Posterior vena cava (tissue), 2 donors: ENCODE measurements around the gene NXN. TPM values are rescaled to one million over a fixed set of nuclear protein-coding genes. Genes with fewer than 3 reads are reported as not detected.
"Not testable (repeated sequence)": the region's sequence is repeated elsewhere in the genome, so short reads cannot be mapped to it uniquely, and the experiment has no call there.

Source experiments
- DNase-seq: peaks from one replicate; pipeline ENCODE4 v3.0.0-alpha.2; 2020; ENCODE audit warnings: low spot score
- intact Hi-C, 2 donors: fragments of 100-400 bp; cut with DNase I; formaldehyde crosslinking; loops; one replicate each; pipeline versions ENCODE4 v1.14.1 to v1.14.2; 2022 to 2023
- total RNA-seq, 2 donors: library from RNA; stranded (reverse); fragmentation: NEBNext Ultra II Directional; extraction: Animal tissue kit (Norgen Biotek cat#: 25700); gene quantifications; one replicate each; pipeline ENCODE4 v1.2.1, GENCODE V29; 2021
- donor health status: DM: yes; HTN: yes; CAD: no.
- donor health status: DM: yes; HTN: yes; CAD: no.

The NXN gene
- total RNA-seq, 2 donors from 2014 or later: 34.8 to 46.3 TPM

DNA sequence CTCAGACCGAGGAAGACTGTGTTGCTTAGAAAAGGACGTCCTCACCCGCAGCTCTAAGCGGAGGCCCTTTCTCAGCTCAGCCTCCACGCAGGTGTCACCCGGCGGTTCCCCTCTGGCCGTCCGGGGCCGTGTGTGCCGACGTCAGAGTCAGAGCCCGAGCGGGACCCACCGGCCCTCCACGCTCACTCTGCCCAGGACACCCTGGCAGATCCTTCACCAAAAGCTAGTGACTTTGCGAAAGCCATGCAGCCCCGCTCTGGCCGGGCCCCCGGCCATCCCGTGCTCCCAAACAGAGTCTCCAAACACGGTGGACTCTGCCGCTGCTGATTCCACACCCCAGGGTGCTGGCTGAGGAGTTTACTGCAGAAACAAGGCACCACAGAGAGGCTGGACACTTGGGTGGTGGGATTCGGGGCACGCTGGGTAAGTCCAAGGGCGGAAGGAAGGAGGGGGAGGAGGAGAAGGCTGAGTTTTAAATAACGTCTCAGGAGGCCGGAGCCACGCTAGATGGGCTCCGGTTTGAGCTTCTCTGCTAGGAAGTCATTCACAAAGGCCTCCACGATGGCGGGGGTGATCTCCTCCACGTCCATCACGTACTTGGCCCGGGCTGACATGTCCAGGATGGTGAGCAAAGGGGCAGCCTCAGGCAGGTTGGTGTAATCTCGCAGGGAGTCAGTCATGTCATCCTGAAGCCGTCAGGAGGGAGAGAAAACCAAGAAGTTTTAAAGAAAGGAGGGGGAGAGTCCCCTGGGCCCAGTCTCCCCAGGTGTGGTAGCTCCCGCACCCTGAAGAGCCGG lies 178.9 kb downstream of the NXN start:
- intact Hi-C loops: no loop called here
- no peak for DNase-seq

DNA sequence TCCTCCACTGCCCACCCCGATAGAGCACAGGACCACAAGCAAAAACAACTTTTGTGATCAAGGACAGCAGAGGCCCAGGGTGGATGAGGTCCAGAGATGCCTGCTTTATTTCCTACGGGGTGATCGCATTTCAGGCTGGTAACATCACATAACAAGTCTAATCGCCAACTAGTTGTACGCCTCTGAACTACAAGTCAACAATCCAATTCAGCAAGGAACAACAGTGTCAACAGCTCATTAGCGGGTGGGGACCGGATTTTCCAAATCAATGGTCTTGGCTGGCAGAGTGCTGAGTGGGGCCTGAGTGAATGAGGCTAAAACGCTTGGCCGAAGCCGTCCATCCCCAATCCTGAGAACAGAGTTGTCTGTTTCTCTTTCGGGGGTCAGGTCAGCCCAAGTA lies 180.3 kb downstream of the NXN start:
- intact Hi-C loops: loop anchor here in 1 of 2 donors (5.0 kb wide), 1 partner anchor 183 kb away; no protein-coding TSS in a partner anchor

DNA sequence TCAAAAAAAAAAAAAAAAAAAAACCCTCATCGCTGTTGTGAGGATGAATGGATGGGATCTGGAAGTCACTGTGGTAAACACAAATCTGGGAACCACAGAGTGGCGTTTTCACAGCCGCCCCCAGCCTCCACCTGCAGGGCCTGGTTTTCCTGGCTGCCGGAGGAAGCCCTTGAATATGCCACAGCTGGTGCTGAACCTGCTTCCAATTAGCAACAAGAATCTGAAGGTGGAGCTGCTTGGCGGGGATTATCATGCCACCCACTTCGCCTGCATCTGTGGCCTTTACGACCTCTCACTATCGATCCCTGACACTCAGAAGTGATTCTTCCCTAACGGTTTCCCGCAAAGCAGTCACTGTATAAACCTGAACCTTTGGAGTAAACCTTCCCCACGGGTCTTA lies 181.3 kb downstream of the NXN start:
- no peak for DNase-seq
- intact Hi-C loops: loop anchor here in 1 of 2 donors (5.0 kb wide), 1 partner anchor 184 kb away; no protein-coding TSS in a partner anchor

More for the DNA sequence above, 180.3 kb downstream of the NXN start:
- DNase-seq: no peak

DNA sequence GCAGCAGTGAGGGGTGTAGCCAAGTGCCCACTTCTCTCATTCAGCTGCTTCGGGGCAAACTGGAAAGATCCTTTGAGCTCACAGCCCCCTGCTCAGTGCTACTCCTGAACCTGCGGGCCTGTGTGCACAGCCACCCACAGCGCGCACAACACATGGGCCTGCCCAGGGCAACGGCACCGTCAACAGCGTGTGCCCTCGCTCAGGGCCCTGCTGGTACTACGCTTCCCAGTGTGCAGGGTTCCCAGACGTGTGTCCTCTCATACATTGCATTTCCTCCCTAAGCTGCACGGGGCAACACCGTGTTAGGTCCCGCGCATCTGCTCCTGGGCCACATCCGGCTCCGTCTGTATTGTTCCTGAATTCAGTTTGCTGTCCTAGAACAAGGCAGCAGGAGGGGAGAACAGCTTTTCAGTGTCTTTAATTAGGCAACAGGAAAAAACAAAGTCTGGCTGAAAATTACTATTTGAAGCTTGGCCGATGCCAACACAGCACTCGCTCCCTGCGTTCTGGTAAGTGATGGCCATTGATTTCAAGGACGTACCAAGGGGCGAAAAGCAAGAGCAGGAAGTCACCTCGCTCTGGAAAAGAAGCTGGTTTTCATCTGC lies 182.2 kb downstream of the NXN start:
- DNase-seq: no peak
- intact Hi-C loops: loop anchor here in 1 of 2 donors (5.0 kb wide), 1 partner anchor 185 kb away; no protein-coding TSS in a partner anchor

DNA sequence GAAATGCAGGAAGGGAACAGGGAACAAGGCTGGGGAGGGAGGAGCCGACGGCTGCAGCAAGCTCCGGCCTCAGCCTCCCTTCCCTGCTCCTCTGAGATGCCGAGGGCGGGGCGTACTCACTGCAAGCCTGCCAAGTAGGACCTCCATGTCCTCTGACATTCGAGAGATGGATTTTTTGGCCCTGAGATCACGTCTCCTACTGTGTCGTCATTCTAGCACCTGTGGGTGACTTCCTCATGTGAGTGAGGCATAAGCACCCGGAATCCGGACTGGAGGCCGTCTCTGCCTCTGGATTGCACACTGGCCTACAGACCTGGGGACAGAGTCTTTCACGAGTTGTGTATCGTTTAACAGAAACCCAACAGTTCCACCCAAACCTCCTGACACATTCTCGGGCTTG lies 183.0 kb downstream of the NXN start:
- intact Hi-C loops: loop anchor here in 1 of 2 donors (5.0 kb wide), 1 partner anchor 186 kb away; no protein-coding TSS in a partner anchor
- no peak for DNase-seq

DNA sequence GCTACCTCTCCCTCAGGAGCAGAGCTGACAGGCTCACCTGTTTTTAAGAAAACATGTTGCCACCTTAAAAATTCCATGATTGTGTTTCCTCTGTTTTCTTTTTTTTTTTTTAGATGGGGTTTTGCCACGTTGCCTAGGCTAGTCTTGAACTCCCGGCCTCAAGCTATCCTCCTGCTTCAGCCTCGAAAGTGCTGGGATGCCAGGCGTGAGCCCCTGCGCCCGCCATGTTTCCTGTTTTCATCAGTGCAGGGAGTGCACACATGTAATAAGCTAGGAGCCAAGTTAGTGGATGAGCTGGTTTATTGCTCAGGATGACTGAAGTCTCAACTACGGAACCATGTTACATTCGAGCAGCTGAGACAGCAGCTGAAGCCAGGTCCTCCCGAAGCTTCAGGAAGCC lies 183.9 kb downstream of the NXN start:
- intact Hi-C loops: loop anchor here (2.0 to 5.0 kb wide), 2 partner anchors 185 to 187 kb away; no protein-coding TSS in a partner anchor
- DNase-seq: no peak

DNA sequence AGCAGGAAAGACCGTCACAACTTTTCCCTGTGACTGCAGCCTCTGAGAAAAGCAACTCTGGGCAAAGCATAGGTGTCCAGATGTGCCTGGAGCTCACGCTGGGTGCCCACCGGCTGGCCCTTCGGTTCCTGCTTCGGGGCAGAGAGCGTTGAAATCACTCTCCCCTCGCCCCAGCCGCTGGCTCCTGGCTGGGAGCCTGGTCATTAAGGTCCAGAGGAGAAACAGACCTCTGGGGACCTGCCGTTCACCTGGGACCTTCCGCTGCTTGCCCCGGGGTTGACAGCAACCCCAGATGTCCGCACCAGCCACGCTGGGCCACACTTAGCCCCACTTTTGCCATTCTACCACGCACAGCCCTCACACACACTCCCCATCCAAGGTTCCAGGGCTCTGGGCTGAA lies 184.3 kb downstream of the NXN start:
- DNase-seq: no peak
- intact Hi-C loops: loop anchor here (2.0 to 5.0 kb wide), 2 partner anchors 186 to 187 kb away; no protein-coding TSS in a partner anchor

DNA sequence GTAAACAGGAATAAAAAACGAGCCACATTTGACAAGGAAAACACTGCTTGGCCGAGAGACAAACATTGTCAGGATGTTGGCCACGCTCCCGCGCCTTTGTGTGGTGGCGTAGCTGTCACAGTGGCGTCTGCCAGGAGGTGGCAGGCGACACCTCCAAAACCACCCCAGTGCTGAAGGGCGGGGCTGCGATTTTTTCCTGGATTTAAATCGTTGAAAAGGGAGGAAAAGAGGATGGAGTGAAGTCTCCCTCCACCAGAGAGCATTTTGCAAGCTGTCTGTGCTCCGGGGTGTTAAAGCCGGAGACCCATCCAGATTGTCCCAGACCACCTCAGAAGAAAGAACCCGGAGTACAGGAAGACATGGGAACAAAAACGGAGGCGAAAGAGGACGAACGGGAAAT lies 184.7 kb downstream of the NXN start:
- DNase-seq: peak; percentile 93
- intact Hi-C loops: loop anchor here (2.0 to 5.0 kb wide), 2 partner anchors 186 to 187 kb away; no protein-coding TSS in a partner anchor

DNA sequence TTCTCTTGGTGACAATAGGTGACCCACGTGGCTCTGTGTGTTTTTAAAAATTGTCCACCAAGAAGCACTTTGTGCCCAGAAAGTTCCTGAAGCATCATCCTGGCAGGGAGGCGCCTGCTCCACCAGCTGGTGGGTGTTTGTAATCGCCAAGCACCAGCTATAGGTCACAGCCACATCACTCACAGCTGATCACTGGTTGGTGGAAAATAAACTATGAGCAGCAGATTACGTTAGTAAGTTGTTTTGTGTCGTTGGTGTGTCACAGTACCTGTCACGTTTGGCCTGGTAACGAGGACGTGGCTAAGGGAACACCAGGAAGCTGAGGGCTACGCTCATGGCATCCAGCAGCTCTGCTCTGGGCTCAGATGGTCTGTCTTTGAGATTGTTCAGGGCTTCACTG lies 187.3 kb downstream of the NXN start:
- peak; percentile 17 for DNase-seq
- intact Hi-C loops: no loop called here

DNA sequence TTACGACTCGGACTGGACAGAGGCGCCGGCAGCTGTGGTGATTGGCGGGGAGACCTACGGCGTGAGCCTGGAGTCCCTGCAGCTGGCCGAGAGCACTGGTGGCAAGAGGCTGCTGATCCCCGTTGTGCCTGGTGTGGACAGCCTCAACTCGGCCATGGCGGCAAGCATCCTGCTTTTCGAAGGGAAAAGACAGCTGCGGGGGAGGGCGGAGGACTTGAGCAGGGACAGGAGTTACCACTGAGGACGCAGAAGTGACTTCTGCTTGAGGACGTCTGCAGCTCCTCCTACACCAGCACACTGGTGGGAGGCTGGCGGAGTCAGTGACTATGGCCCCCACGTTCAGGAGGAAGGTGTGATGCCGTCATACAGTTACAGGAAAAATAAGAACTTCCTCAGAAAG lies 187.7 kb downstream of the NXN start:
- intact Hi-C loops: no loop called here
- peak; percentile 47 for DNase-seq

DNA sequence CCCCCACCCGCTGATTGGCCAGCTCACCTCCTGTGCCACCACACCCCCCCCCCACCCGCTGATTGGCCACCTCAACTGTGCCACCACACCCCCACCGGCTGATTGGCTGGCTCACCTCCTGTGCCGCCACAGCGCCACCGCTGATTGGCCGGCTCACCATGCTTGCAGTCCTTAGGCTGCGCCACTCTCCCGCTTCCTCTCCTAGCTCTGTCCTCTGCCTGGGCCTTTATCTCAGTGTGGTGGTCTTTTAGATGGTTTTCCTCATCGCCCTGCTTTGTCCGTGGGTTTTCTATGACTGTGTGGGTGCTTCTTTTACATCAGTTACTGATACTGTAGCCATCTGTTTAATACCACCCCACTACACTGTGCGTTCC lies 188.7 kb downstream of the NXN start:
- DNase-seq: peak; percentile 10
- intact Hi-C loops: not testable (repeated sequence)

DNA sequence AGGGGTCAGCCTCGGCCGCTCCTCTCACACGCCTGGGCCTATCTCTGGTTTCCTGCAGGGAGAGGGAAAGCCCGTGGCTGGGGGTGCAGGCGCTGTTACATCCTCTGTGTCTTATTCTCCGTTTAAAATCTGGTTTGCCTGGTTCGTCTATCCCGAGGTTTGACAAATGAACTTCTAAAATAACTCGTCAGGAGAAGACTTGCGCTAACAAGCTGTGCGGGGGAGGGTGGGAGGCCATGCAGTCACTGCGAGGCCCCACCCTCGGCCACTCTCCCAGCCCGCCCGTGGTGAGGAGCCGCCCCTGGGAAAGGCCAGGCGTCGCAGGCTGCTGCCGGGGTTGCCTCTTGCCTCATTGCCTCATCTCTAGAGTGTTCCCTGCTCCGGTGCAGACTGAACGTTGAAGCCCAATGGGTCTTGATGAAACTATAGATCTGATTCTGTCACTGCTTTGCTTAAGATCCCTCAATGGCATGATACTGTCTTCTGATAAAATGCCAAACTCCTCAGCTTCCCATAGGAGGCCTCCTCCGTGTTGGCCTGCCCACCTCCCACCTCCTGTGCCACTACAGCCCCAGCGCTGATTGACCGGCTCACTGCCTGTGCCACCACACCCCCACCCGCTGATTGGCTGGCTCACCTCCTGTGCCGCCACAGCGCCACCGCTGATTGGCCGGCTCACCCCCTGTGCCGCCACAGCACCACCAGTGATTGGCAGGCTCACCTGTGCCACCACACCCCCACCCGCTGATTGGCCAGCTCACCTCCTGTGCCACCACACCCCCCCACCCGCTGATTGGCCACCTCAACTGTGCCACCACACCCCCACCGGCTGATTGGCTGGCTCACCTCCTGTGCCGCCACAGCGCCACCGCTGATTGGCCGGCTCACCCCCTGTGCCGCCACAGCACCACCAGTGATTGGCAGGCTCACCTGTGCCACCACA lies 189.4 kb downstream of the NXN start:
- intact Hi-C loops: not testable (repeated sequence)
- peak; percentile 88 for DNase-seq

DNA sequence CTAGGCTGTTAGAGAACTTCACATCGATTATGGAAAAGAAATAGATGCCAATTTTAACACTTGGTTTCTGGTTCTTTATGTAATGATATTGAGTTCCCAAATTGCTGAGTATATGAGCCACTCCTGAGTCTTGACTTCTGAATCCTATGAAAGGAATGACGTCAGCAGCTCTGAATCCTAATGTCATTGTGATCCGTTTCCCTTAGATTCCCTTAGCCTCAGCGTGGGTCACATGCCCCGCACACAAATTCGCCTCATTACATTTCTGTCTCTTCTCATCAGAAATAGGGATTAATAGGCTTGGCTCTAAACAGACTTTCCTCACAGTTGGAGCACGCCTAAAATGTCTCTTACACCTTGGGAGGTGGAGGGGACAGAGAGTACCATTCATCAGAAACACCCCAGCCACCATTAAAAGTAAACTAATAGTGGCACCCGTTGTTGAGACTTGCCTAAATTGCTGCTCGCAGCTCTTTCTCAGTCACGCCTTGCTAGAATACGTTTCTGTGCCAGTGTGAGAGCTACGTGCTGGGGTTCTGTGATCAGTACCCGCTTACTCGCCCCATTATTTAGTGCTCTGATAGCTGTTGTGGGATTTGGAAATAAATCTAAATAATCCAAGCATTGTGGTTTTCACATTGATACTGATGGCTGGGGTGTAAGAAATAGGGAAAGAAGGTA lies 190.3 kb downstream of the NXN start:
- DNase-seq: peak; percentile 10
- intact Hi-C loops: no loop called here

DNA sequence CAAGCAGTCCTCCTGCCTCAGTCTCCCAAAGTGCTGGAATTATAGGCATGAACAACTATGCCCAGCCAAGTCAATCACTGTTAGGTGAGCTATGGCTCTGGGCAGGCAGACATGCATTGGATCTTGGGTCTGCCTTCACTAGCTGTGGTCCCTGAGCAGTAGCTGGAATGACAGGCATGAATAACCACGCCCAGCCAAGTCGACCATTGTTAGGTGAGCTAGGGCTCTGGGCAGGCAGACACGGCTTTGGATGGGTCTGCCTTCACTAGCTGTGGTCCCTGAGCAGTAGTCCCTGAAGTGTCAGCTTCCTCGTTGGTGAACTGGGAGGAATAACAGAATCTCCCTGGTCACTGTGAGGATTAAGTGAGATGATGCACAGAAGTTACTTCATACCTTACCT lies 191.0 kb downstream of the NXN start:
- DNase-seq: peak; percentile 53
- intact Hi-C loops: no loop called here

DNA sequence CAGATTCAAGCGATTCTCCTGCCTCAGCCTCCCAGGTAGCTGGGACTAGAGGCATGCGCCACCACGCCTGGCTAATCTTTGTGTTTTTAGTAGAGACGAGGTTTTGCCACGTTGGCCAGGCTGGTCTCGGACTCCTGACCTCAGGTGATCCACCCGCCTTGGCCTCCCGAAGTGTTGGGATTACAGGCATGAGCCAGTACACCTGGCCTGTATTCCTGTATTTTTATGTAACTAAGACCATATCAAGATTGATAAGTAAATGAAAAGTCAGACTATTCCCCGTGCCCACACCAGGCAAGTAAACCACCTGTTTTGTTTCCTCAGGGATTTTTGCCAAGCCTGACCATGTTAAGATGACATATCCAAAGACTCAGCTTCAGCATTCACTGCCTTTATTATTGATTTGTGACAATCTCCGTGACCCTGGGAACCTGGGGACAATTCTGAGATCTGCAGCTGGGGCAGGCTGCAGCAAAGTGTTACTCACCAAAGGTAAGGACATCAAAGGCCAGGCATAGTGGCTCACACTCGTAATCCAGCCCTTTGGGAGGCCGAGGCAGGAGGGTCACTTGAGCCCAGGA lies 191.8 kb downstream of the NXN start:
- intact Hi-C loops: no loop called here
- peak; percentile 38 for DNase-seq

DNA sequence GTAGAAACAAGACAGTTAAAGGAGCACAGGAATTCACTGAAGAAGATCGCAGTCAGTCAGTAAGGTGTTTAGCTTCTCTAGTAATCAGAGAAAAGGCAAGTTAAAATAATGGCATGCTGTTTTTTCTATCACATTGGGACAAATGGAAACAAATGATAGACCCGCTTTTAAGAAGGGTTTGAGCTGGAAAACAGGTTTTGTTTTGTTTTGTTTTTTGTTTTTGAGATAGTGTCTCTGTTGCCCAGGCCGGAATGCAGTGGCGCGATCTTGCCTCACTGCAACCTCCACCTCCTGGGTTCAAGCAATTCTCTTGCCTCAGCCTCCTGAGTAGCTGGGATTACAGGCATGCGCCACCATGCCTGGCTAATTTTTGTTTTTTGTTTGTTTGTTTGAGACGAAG lies 193.7 kb downstream of the NXN start:
- intact Hi-C loops, DNase-seq: not testable (repeated sequence)

DNA sequence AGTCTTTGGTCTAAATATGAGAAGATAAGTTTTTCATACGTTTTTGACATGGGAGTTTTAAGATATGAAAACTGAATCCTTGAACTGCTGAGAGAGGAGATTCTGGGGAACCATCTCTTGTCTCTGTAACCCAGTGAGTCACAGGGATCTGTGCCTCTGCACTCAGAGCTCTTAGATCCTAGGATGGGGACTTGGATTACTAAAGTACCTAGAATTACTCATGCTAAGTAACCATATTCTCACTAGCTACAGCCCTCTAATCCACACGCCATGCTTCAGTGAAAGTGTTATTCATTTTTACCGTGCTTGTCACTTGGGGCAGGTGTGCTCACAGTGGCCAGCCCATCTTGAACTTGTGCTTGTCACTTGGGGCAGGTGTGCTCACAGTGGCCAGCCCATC lies 195.4 kb downstream of the NXN start:
- peak; percentile 5 for DNase-seq
- intact Hi-C loops: no loop called here
